ENCODE measurements around the gene TOP1.

The TOP1 gene

GRCh38 chr20:41166201-41167117 is 137.8 kb downstream of the TOP1 start:
- DNase-seq: no peak

GRCh38 chr20:41167118-41167470 is 138.5 kb downstream of the TOP1 start:
- no peak for DNase-seq

GRCh38 chr20:41167481-41168253 is 139.0 kb downstream of the TOP1 start:
- DNase-seq: no peak

GRCh38 chr20:41168281-41169161 is 139.9 kb downstream of the TOP1 start:
- no peak for DNase-seq

GRCh38 chr20:41169162-41169690 is 140.6 kb downstream of the TOP1 start:
- no peak for DNase-seq

- DNase-seq: no peak
Measured at GRCh38 chr20:41169791-41170351, 141.2 kb downstream of the TOP1 start.

GRCh38 chr20:41170386-41171105 is 141.9 kb downstream of the TOP1 start:
- no peak for DNase-seq

- DNase-seq: no peak
Measured at GRCh38 chr20:41171736-41172295, 143.2 kb downstream of the TOP1 start.

GRCh38 chr20:41172296-41173140 is 143.9 kb downstream of the TOP1 start:
- peak in 3 of 56 donors; percentile 33 to 45 (median 40) for DNase-seq

GRCh38 chr20:41173161-41173721 is 144.6 kb downstream of the TOP1 start:
- peak in 54 of 56 donors; percentile 21 to 93 (median 77) for DNase-seq

- DNase-seq: no peak
Measured at GRCh38 chr20:41173791-41174341, 145.2 kb downstream of the TOP1 start.

All from nucleus accumbens (tissue), 56 donors.